ENCODE data around the gene OVOL1. TPM values are rescaled to one million over a fixed set of nuclear protein-coding genes. Genes with fewer than 3 reads are reported as not detected.

The OVOL1 gene
- total and polyA plus RNA-seq, 2 experiments from 2014 or later, result 0.15 to 0.35 TPM

DNA sequence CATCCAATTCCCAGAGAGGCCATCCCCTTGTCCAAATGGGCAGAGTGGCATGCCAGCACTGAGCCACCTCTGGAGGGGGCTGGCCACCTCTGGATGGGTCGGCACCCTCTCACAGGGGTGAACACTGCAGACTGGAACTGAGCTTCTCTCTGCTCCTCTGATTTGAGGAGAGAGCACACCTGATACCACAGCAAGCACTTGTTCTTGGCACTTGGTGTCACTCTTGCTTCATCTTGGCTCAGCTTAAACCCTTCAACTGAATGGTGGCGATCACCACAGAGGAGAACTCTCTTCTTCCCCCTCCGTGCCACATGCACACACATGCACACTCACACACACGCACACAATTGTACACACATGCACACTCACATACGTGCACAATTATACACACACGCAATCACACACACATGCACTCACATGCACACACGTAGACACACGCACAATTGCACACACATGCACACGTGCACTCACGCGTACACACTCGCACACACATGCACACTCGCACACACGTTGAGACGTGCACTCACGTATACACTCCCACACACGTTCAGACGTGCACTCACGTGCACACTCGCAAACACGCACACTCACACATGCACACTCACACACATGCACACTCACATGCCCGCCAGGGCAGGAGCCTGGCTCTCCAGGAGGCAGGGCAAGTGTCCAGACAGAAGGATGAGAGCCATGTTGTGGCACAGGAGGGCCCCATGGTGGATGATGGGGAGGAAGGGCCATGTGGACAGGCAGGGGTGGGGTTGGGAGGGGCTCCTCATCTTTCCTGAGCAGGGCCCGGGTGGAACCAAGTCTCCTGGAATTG is 23.4 kb downstream of the OVOL1 start:
- Histone ChIP-seq H3K9me3 (ENCODE audit: low read depth) (no peaks in the 10 kb centered on the region), H3K4me1 (ENCODE audit: low read depth) (peaks cover 4% of the 10 kb centered on the region), H3K27ac (no peak overlapping the region), H3K36me3 (no peaks in the 10 kb centered on the region), H3K27me3 (no peaks in the 10 kb centered on the region), H3K4me3 (no peak overlapping the region)
- TF ChIP-seq, protein P1, sequence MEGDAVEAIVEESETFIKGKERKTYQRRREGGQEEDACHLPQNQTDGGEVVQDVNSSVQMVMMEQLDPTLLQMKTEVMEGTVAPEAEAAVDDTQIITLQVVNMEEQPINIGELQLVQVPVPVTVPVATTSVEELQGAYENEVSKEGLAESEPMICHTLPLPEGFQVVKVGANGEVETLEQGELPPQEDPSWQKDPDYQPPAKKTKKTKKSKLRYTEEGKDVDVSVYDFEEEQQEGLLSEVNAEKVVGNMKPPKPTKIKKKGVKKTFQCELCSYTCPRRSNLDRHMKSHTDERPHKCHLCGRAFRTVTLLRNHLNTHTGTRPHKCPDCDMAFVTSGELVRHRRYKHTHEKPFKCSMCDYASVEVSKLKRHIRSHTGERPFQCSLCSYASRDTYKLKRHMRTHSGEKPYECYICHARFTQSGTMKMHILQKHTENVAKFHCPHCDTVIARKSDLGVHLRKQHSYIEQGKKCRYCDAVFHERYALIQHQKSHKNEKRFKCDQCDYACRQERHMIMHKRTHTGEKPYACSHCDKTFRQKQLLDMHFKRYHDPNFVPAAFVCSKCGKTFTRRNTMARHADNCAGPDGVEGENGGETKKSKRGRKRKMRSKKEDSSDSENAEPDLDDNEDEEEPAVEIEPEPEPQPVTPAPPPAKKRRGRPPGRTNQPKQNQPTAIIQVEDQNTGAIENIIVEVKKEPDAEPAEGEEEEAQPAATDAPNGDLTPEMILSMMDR (IDR thresholded peaks at IDR 0.05; ENCODE audit: low read depth, low read length), result no peak
- DNase-seq (ENCODE audit: low read depth in 1 of 2, low spot score in 1 of 2), result no peak

DNA sequence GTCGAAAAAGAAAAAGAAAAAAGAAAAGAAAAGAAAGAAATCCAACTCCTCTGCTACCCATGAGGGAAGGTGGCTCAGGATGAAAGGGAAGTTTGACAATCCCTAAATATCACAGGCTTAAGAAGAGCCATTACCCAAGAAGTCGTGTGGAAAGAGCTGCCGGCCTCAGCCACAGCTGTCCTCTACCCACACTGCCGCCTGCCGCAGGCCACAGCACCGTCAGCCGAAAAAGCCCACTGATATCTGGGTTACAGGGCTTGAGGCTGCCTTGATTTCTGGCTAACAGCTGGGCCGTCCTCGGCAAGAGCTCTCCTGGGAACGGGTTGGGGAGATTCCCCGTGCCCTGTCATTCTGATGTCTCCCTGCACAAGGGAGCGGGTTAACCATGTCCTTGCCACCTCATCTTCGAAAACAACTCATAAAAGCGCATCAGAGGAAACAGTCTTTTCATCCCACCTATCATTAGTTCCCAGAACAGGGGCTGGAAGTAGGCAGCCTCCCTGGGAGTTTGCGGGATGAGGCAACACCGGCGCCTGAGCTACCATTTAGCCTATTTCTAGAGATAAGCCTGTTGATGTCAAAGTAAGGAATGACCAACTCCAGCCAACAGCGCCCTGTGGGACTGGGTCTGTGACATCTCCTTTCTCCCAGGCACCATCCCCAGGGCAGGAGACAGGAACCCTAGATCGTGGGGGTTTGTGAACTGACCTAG is 25.1 kb downstream of the OVOL1 start:
- TF ChIP-seq, protein P1 (IDR thresholded peaks at IDR 0.05; ENCODE audit: low read depth, low read length), result peak; percentile 31
- peaks cover 4% of the 10 kb centered on the region for H3K4me1 ChIP-seq (ENCODE audit: low read depth)
- DNase-seq (ENCODE audit: low read depth in 1 of 2, low spot score in 1 of 2), result peak in 1 of 2 donors; percentile 55

DNA sequence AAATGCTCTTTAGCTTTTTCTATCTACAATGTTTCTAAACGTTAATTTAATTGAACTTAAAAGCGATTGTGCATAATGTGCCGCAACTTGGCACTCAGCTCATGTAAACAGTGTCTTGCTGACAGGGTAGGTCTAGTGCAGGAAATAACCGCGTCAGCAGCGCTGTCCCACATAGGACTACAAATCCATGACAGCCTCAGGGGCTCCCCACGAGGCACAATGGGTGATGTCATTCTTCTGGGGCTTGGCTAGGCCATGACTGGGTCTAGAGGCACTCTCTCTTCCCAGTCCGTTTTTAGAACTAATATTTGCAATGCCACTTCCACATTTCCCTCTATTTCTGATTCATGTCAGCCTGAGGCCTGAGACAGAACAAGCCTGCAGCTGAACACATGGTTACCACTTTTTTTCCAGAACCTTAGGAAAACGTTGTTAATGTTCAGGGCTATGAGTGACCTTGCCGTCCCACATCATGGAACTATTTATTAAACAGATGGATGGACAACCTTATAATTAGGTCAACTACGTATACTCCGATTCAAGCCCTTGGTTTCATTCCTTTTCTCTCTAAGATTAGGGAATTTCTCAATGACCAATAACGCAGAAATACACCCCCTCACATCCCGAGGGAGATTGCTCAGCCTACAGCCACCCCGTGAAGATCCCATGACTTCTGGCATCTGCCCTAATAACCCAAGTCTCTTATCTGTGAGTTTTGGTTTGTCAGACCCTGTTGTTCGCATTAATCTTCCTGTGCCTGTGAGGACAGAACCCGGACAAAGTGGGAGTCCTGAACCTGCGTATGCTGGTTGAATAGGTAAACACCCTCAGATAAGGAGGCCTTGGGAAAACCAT is 27.5 kb downstream of the OVOL1 start:
- Histone ChIP-seq H3K4me3 (no peak overlapping the region), H3K27me3 (no peaks in the 10 kb centered on the region), H3K36me3 (no peaks in the 10 kb centered on the region), H3K4me1 (ENCODE audit: low read depth) (peaks cover 4% of the 10 kb centered on the region), H3K27ac (no peak overlapping the region), H3K9me3 (ENCODE audit: low read depth) (no peaks in the 10 kb centered on the region)
- TF ChIP-seq, protein P1 (IDR thresholded peaks at IDR 0.05; ENCODE audit: low read depth, low read length), result no peak
- DNase-seq (ENCODE audit: low read depth in 1 of 2, low spot score in 1 of 2), result peak in 1 of 2 donors; percentile 51

More for the DNA sequence above, 25.1 kb downstream of the OVOL1 start:
- Histone ChIP-seq H3K27me3 (no peaks in the 10 kb centered on the region), H3K9me3 (ENCODE audit: low read depth) (no peaks in the 10 kb centered on the region), H3K27ac (no peak overlapping the region), H3K36me3 (no peaks in the 10 kb centered on the region), H3K4me3 (no peak overlapping the region)

- no peak for DNase-seq (ENCODE audit: low read depth in 1 of 2, low spot score in 1 of 2)
- no peak overlapping the region for H3K4me3 ChIP-seq
- TF ChIP-seq, protein P1 (IDR thresholded peaks at IDR 0.05; ENCODE audit: low read depth, low read length), result no peak
- no peaks in the 10 kb centered on the region for H3K36me3 ChIP-seq
- no peaks in the 10 kb centered on the region for H3K27me3 ChIP-seq
- H3K4me1 ChIP-seq (ENCODE audit: low read depth), result peaks cover 4% of the 10 kb centered on the region
- no peaks in the 10 kb centered on the region for H3K9me3 ChIP-seq (ENCODE audit: low read depth)
- no peak overlapping the region for H3K27ac ChIP-seq
Observed at GRCh38 chr11:65814986-65815565, 28.2 kb downstream of the OVOL1 start.

DNA sequence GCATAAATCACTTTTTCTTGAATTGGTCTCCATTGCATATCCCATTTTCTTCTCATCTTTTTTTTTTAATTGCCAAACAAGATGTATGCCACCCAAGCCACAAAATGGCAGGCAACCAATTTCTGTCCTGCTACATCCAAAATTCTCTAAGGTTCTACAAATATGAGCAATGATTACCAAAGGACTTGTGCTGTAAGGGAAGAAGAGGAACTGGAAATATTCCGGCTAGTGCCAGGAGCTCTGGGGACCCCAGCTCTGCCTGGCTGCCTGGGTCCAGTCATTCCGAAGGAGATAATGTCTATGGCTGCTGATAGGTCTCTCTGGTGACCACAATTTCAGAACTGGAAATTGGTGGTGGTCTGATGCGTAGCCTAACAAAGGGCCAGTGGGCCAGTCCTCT is 29.8 kb downstream of the OVOL1 start:
- H3K4me3 ChIP-seq, result no peak overlapping the region
- TF ChIP-seq, protein P1 (IDR thresholded peaks at IDR 0.05; ENCODE audit: low read depth, low read length), result no peak
- peaks cover 3% of the 10 kb centered on the region for H3K4me1 ChIP-seq (ENCODE audit: low read depth)
- H3K27me3 ChIP-seq, result no peaks in the 10 kb centered on the region
- no peaks in the 10 kb centered on the region for H3K36me3 ChIP-seq
- no peak overlapping the region for H3K27ac ChIP-seq
- no peaks in the 10 kb centered on the region for H3K9me3 ChIP-seq (ENCODE audit: low read depth)
- DNase-seq (ENCODE audit: low read depth in 1 of 2, low spot score in 1 of 2), result no peak
